GM12891 (cell line): ENCODE measurements around the gene BCCIP.

Source experiments
- DNase-seq: peaks from one replicate; pipeline ENCODE4 v3.0.0; 2011; ENCODE audit warnings: low spot score; ENCODE audit not compliant: insufficient read length
- FAIRE-seq: peaks from 2 replicates; lab custom pipeline; 2011; peaks lifted over from hg19 to GRCh38; lab: Jason Lieb, UNC
- PAX5 ChIP-seq: IDR thresholded peaks from 2 replicates; pipeline ENCODE4 v1.6.1; 2011; ENCODE audit warnings: low read length, moderate library complexity, mild to moderate bottlenecking; ENCODE audit not compliant: insufficient read depth, severe bottlenecking
- POLR2A ChIP-seq: IDR thresholded peaks from 2 replicates; pipeline ENCODE4 v1.6.1; 2011; ENCODE audit warnings: low read depth, low read length, control low read depth
- POLR2AphosphoS5 ChIP-seq: IDR thresholded peaks from 2 replicates; pipeline ENCODE4 v1.6.1; 2011; ENCODE audit warnings: low read depth, low read length, control low read depth
- POU2F2 ChIP-seq: IDR thresholded peaks from 2 replicates; pipeline ENCODE4 v1.6.1; 2011; ENCODE audit warnings: low read depth, mild to moderate bottlenecking, control low read depth, low read length, moderate library complexity
- SPI1 ChIP-seq: IDR thresholded peaks from 2 replicates; pipeline ENCODE4 v1.6.1; 2011; ENCODE audit warnings: low read depth, low read length, control low read depth
- TAF1 ChIP-seq: IDR thresholded peaks from 2 replicates; pipeline ENCODE4 v1.6.1; 2011; ENCODE audit warnings: low read depth, low read length, control low read depth

Gene BCCIP

GRCh38 chr10:125850766-125851731, 27.7 kb downstream of the BCCIP start:
- FAIRE-seq: no peak
- DNase-seq: no peak
- TF ChIP-seq POLR2A (no peak), TAF1 (no peak), POU2F2 (no peak), PAX5 (no peak), SPI1 (no peak), POLR2AphosphoS5 (no peak)

- TF ChIP-seq POU2F2: no peak
- no peak for TF ChIP-seq POLR2A
- TF ChIP-seq POLR2AphosphoS5: no peak
- TF ChIP-seq PAX5: no peak
- no peak for TF ChIP-seq TAF1
- no peak for TF ChIP-seq SPI1
- FAIRE-seq (no peak), DNase-seq (no peak)
These were observed 29.1 kb downstream of the BCCIP start for GRCh38 chr10:125852487-125852886.

- TF ChIP-seq POU2F2: no peak
- DNase-seq (no peak), FAIRE-seq (no peak)
These were observed 33.9 kb downstream of the BCCIP start for GRCh38 chr10:125857185-125857760.

GRCh38 chr10:125859128-125859817, 35.9 kb downstream of the BCCIP start:
- no peak for DNase-seq
- TF ChIP-seq POU2F2: no peak
- TF ChIP-seq POLR2A: no peak
- TF ChIP-seq TAF1: no peak
- TF ChIP-seq PAX5: no peak
- no peak for TF ChIP-seq POLR2AphosphoS5
- TF ChIP-seq SPI1: no peak
- peak; percentile 33 for FAIRE-seq

- DNase-seq (no peak), FAIRE-seq (no peak)
- TF ChIP-seq PAX5: no peak
- no peak for TF ChIP-seq POLR2A
- TF ChIP-seq POU2F2: no peak
- no peak for TF ChIP-seq TAF1
- TF ChIP-seq POLR2AphosphoS5: no peak
- no peak for TF ChIP-seq SPI1
These were observed 41.8 kb downstream of the BCCIP start for GRCh38 chr10:125865120-125865519.

- no peak for DNase-seq
- FAIRE-seq: no peak
- TF ChIP-seq SPI1 (no peak), PAX5 (no peak), POLR2A (no peak), TAF1 (no peak), POLR2AphosphoS5 (no peak), POU2F2 (no peak)
These were observed 43.2 kb downstream of the BCCIP start for GRCh38 chr10:125866421-125867029.

GRCh38 chr10:125868372-125868975, 45.1 kb downstream of the BCCIP start:
- peak; percentile 91 for FAIRE-seq
- no peak for TF ChIP-seq PAX5
- TF ChIP-seq TAF1: no peak
- TF ChIP-seq POU2F2: no peak
- TF ChIP-seq POLR2AphosphoS5: no peak
- TF ChIP-seq SPI1: no peak
- TF ChIP-seq POLR2A: no peak
- peak; percentile 15 for DNase-seq

- TF ChIP-seq SPI1 (no peak), POLR2AphosphoS5 (no peak)
- no peak for DNase-seq
- FAIRE-seq: peak; percentile 56
These were observed 48.0 kb downstream of the BCCIP start for GRCh38 chr10:125871338-125871737.

- FAIRE-seq (no peak), DNase-seq (no peak)
- TF ChIP-seq PAX5 (no peak), SPI1 (no peak), TAF1 (no peak), POLR2A (no peak), POU2F2 (no peak), POLR2AphosphoS5 (no peak)
These were observed 55.9 kb downstream of the BCCIP start for GRCh38 chr10:125878957-125879835.
